ENCODE results near the gene FCRL4.

FCRL4 gene

DNA sequence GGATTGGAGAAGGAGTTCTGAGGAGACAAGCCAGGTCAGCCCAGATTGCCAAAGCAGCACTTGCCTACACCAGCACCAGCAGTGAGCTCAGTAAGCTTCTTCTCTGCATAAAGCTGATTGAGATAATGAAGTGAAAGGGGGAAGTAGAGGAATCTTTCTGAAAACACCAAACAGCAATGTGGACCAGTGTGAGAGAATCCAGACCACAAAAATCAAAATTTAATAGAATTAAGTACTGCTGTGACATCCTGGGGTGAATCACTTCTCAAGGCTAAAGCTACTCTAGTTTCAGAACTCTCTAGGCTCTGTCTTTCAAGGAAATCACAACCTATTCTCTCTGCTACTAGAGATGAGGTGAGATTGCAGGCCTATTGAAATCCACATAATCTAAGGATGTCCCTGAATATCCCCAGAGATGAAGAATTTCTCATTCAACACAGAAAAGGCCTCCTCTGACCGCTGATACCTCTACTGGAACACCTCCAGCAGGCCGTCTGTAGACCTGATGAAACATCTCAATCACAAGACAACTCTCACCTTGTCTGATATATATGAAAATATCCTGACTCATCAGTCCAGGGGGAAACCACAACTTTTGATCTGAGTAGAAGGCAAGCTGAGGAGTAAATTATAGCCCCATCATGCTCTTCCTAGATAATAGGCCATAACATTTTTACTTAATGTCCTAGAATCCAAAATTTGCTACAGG lies at the start of gene FCRL4:
Gene FCRL4, minus strand, starts transcription at position 127 of the 709 bp plus-strand sequence. CDS start 141 bp downstream, outside the sequence.
- no peak for DNase-seq

- no peak for DNase-seq
These were observed 48.3 kb upstream of the FCRL4 start for GRCh38 chr1:157646144-157646543.

- DNase-seq, result no peak
These were observed 43.3 kb upstream of the FCRL4 start for GRCh38 chr1:157641177-157641576.

DNA sequence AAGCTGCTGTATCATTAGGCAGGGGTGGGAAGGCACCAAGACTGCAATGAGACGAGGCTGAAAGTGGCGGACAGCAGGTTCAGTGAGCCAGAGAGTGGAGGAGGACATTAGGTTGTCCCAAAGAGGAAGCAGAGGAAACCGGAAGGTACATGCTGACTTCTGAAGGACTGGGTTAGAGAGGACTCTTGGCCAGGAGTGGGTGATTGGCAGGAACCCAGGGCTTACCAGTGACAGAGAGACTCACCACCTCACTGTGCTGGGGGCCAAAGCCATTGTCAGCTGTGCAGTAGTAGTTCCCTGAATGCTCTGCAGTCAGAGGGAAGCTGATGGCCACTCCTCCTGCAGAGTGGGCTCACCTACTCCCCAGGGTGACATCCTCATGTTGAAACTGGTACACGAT lies 41.9 kb upstream of the FCRL4 start:
- DNase-seq, result no peak

DNA sequence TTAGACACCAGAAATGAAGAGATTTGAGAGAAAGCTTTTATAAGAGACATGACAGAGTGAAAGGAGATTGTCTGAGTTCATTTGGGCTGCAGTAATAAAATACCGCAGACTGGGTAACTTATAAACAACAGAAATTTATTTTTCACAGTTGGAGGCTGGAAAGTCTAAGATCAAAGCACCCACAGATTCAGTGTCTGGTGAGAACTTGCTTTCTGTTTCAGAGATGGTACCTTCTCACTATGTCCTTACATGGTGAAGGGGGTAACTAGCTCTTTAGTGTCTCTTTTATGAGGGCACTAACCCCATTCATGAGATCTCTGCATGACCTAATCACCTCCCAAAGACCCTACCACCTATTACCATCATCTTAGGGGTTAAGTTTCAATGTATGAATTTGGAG lies 30.9 kb upstream of the FCRL4 start:
- no peak for DNase-seq

DNA sequence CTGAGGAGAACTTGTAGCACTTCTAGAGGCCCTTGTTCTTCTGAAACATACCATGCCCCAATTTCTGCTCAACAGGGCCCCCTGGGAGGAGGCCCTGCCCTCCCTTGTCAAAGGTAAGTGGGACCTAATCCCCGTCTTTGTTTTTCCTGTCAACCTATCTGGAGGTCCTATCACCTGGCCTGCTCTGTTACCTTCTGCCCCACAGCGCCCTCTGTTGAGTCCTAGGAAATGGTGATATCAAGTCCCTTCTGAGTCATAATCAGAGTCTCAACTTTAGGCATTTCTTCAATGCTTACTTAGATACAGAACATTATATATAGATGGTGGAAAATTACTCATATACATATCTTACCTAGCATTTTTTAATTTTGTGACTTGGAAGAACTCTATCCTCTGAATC lies 28.2 kb upstream of the FCRL4 start:
- DNase-seq, result no peak

DNA sequence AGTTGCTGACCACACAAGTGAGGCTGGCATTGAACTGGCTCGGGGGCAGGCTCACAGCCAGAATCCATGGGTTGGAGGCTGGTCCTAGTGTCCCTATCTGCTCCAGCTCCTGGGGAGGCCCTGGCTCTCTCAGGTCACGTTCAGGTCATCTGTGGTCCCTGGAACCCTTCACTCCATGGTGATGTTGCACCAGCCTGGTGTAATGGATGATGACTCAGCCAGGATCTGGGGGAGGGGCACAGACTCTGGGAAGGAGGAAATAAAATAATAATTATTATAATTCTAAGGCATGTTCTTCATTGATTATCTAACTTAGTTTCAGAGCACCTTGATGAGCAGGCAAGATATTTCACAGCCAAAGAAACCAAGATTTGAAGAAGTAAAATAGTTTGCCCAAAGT lies 26.6 kb upstream of the FCRL4 start:
- no peak for DNase-seq

DNA sequence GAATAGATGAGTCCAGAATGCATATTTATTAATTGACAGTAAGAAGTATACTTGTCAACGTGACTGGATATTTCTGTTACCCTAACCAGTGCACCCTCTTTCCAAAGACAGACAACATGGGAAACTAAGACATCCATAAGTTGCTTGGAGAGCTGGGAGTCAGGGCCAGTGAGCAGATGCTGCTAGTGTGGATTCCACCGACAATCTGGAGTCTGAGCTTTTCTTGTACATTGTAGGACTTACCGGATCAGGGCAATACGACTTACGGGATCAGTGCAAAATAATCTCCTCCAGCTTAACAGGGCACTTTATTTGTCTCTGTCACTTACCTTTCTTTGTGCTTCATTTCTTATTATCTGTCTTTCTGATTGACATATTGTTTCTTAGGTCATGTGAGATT lies 24.6 kb upstream of the FCRL4 start:
- no peak for DNase-seq

DNA sequence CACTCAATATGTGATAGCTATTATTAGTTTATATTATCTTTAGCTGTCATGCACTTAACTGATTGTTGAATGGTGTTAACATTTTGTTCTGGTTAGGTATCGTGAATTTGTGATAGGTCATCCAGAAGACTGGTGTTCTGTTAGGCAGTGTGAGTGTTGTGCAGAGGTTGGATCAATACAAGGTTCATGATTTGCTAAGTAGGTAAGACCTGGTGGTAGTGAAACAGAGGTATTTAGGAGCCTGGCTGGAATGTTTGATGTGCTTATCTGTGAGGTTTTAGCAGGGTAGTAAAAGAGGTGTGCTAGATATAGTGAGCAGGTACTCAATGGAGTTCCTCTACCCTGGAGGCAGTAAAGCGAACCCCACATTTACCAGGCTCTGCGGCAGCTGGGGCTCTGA lies 20.3 kb upstream of the FCRL4 start:
- DNase-seq, result no peak

DNA sequence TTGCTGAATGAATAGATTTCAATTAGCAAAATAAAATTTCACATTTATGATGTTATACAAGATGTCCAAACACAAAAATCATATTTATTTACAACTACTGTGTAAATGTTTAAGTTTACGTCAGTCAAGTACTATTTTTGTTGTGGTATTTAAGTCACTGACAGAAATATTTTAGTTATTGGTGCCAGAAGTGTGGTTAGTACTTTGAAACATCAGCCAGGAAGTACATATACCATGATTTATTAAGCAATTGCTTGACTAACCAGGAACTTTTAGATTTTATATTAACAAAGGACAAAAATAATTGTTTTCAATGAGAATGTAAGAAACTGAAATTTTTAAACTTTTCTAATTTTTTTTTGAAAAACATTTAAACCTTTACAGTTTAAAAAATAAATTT lies 2.4 kb upstream of the FCRL4 start:
- no peak for DNase-seq

DNA sequence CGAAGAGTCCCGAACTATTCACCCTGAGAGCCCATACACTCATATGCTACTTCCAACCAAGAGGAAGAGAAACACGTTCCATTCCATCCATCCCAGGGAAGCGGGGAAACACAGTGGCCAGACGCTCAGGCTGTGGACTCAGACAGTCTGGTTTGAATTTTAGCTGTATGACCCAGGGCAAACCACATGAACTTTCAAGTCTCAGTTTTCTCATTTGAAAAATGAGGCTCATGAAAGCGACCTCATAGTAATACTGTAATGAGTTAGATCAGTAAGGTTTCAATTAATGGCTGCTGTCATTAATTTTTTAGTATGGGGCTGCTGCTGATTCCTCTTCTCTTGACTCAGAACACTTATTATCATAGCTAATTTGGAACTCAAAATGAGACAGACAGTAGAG lies 1.5 kb downstream of the FCRL4 start:
- no peak for DNase-seq

GRCh38 chr1:157595356-157595755 lies 2.5 kb downstream of the FCRL4 start:
- no peak for DNase-seq

GRCh38 chr1:157585984-157586383 lies 11.9 kb downstream of the FCRL4 start:
- DNase-seq, result no peak

GRCh38 chr1:157584503-157584902 lies 13.4 kb downstream of the FCRL4 start:
- no peak for DNase-seq

GRCh38 chr1:157580828-157581210 lies 17.1 kb downstream of the FCRL4 start:
- DNase-seq, result no peak

DNA sequence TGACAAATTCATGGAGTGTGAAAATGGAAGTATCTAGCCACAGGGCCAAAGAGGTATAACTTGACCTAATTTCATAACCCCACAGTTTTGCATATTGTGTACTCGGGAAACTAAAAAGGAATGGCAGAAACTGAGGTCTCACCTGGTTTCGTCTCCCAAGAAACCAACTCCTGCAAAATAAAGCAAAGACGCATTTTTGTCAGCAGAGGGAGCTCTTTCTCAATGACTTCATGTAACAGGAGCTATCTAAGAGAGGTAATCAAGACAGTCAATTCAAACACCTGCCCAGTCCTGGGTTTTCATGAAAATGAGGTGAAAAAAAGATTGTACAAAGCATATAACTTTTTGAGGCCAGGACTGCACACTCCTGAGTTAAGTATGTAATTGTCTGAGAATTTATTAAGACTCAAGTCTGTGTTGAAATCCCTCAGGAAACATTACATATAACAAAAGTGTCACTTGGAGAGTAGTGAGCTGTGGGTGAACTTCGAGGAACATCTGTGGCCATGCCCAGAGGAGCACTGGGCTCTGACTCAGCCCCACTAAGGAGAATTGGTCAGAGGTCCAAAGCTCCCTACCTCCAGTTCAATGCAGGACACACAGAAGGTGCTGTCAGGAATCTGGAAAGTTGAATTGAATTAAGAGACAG lies 17.6 kb downstream of the FCRL4 start:
- no peak for DNase-seq

GRCh38 chr1:157577420-157577819 lies 20.5 kb downstream of the FCRL4 start:
- DNase-seq, result no peak

DNA sequence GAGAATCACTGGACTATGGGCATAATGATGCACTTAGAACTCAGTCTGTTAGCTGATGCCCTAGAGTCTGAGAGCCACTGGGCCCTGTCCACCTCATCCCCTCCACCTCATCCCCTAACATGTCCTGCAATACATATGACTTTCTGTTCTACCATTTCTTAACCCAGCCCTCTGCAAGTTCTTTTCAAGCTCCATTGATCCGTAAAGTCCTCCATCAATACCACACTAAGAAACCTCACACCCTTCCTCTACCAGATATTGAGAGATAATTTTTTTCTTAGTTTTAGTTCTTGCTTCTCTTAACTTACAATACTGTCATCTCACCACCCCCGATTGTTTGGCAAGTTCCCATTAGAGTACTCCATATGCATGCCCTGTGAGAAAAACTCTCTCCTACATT lies 22.1 kb downstream of the FCRL4 start:
- no peak for DNase-seq

GRCh38 chr1:157574836-157575235 lies 23.0 kb downstream of the FCRL4 start:
- DNase-seq, result no peak

- no peak for DNase-seq
These were observed 31.2 kb downstream of the FCRL4 start for GRCh38 chr1:157566484-157567300.

GRCh38 chr1:157562515-157562914 lies 35.4 kb downstream of the FCRL4 start:
- DNase-seq, result no peak

- no peak for DNase-seq
These were observed 39.8 kb downstream of the FCRL4 start for GRCh38 chr1:157558119-157558518.

DNA sequence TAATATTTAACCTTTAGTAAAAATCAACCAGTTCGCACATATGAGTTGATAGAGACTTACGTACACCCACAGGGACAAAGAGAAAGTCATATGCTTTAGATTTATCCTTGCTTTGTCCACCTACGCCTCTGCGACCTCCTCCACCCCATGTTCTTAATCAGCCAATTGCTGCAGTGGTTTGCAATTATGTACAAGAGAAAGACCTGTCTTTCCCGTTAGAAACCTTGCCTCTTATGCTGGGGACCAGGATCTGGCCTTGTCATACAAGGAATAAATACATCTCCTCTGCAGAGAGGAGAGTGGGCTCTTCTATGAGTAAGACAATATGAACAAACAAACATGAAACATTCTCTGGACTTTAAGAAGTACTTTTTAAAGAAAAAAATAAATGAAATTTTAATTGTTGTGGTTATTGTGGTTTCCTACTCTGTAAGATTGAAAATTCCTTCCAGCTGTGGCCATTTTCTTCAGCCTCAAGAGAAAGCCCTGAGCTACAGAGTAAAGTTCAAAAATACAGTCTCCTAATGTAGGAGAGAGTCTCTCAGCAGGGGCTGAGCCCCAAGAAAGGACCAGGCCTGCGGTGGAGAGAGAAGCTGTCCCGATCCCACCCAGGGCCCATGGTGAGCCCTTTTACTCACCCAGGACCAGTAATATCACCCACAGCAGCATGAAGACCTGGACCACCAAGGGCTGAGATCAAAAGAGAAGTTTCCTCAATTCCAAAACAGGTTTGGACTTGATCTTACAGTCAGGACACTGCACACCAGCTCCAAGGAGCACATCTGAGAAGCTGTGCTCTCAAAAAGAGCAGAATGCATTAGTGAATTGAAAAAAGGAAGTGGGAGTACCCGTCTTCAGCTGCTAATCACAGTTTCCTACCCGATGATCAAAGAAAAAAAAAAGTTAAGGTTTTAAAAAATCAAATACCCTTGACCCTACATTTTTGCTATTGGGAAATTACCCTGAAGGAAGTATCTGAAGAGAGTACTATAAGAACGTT lies 45.9 kb downstream of the FCRL4 start, which contains the start of gene FCRL5:
Gene FCRL5, minus strand, starts transcription at position 822 of the 1,000 bp plus-strand sequence. Its CDS starts 153 bp downstream, at position 669.
- DNase-seq, result no peak
